NOMO-1 treated with dmso at 0.1 percent for 144 hours (cell line): ENCODE data around the gene TTC39B.

ENCODE experiments used
- DNase-seq: peaks from one replicate; lab custom pipeline; 2025; ENCODE audit not compliant: unreplicated experiment; lab: John Stamatoyannopoulos, UW

TTC39B gene

DNA sequence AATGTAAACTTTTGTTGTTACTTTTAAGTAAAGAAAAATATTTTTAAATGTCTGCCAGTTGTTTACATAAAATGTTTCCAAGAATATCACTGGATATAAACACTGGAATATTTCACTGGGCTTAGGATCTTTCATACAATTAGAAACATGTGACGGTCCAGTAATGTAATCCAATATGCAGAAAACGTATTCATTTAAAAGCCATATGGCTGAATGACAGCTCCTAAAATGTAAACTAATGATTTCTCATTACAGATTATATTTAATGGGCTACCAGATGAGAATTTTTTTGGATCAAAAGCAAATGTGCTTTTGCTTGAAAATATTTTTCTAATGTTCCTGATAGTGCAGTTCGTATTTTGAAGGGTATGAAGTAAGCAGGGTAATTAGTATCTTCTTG is 124.3 kb downstream of the TTC39B start:
- no peak for DNase-seq

DNA sequence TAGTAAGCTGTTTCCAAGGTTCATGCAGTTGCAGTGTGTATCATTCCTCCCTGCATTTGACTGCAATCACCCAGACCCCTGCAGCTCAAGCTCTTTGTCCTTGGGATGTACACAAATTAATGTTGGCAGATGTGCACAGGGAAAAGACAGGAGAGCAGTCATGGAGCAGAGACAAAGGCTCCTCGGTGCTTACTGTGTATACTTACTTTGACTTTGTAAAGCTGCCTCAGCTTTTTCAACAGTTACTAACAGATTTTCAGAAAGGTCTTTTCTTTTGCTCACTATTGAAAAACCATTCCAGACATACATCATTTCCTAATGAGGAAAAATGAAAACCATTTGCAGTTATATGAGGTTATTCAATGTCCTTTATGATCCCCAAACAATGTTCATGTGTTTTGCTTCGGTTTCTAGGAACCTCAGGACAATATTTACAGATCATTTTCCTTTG is 124.9 kb downstream of the TTC39B start:
- no peak for DNase-seq

DNA sequence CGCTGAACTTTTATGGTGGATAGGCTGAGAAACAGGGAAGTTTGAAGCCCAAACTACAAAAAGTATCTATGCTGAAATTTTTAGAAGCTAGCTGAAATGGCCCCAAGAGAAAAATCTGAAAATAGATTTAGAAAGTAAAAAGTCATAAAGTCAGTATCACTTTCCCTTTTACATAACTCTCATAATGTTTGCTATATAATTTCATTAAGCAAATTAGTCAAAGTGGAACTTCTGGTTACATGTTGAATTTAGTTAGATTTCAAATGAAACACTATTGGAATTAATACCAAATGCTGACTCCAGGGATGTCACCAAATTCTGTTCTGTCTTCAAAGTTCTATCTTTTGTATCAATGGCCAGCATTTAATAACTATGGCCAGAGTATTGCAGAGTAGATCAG is 126.9 kb downstream of the TTC39B start:
- DNase-seq: no peak

DNA sequence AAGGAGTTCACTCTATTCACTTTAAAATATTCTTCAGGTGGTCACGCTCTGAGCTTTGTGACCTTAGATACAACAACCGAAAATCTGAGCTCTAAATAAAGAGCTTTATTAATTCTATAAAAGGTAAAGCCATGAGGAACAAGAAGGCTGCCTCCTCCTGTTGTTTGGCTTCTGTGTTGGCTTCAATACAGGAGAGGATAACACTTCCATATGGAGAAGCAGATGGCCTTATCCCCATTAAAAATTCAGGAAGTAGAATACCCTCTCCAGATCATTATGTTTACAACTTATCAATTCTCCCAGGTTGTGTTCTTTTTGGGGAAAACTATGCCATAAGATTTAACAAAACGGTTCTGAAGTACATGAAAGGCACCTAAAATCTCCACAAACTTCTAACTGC is 128.4 kb downstream of the TTC39B start:
- no peak for DNase-seq

DNA sequence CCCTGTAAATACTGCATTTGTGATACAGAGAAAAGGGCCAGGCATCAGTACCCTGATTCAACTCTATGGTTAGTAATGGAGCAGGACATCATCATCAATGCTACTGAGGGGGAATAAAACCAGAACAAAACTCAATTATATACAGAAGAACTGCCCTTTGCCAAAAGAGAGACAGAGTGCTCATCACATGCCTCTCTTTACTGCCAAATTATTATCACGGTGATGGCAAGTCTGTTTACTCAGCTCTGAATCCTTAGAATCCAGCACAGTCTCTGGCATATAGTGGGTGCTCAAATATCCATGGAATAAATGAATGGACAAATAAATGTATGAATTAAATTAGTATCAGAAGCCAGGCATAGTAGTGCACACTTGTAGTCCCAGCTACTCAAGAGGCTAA is 130.2 kb downstream of the TTC39B start:
- DNase-seq: no peak

DNA sequence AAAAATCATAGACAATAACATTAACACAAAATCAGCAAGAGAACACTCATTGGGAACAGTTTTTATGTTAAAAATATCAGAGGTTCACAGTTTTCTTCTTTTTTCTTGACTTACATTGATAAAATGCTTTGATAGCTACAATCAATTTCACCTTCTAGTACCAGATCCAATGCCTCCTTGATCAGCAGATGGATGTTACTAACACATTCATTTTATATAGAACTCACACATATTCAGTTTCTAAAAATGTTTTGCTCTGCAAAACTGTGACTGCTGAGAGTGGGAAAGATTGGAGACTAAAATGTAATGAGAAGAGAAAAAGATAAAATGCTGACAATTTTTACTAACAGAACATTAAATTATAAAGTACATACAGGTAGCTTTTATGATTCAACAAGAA is 143.1 kb downstream of the TTC39B start:
- DNase-seq: no peak

DNA sequence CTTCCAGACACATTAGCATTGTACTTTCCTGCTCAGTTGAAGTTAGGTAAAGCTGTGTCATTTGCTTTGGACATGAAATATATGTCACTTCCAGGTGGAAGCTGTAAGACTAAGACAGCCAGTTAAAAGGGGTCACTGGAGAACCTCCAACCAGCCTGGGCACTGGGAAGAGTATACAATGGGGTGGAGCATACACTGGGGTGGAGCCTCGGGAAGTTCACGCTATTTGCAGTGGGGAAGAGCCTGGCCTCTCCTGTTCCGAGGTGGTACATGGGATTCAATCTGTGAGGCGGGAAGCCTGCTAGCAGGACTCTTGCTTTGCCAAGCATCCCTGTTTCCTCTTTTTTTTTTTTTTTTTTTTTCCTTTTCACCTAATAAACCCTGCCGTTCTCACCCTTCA is 145.3 kb downstream of the TTC39B start:
- no peak for DNase-seq

DNA sequence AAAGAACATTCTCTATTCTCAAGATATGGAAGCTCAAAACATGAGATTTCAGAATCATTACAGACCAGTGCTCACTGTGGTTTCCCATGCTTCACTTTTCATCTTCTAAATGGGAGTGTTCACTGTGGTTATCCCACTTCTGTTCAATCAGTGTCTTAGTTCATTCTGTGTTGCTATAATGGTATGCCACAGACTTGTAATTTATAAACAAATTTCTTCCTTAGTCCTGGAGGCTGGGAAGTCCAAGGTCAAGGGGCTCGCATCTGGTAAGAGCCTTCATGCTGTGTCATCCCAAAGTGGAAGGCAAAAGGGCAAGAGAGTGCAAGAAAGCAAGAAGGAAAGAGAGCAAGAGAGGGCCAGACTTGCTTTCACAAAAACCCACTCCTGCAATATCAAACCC is 146.3 kb downstream of the TTC39B start:
- no peak for DNase-seq

DNA sequence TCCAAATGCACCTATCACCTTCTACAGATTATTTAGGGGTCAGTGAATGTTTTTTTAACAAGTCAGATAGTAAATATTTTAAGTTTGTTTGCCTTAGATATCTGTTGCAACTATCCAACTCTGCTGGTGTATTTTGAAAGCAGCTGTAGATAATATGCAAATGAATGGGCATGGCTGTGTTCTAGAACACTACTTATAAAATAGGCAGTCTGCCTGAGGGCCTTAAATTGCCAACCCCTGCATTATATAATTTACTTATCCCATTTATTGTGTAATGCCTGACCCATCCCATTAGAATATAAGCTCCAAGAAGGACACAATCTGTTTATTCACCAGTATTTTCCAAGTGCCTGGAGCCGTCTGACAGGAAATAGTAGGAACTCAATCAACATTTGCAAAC is 149.0 kb downstream of the TTC39B start:
- no peak for DNase-seq

DNA sequence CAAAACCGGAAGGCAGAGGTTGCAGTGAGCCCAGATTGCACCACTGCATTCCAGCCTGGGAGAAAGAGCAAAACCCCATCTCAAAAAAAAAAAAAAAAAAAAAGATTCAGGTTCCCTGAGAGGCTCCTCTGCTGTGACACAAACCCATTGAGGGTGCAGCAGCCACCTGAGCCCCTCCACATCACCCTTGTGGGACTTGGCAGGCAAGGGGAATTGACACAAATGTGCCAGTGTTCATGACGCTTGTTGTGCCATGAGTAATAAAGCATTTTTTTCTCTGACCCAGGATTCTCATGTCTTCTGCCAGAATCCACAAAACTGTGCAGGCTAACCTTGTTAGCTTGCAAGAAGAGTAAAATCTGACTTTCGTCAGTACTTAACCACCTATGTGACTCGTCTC is 149.6 kb downstream of the TTC39B start:
- DNase-seq: no peak

DNA sequence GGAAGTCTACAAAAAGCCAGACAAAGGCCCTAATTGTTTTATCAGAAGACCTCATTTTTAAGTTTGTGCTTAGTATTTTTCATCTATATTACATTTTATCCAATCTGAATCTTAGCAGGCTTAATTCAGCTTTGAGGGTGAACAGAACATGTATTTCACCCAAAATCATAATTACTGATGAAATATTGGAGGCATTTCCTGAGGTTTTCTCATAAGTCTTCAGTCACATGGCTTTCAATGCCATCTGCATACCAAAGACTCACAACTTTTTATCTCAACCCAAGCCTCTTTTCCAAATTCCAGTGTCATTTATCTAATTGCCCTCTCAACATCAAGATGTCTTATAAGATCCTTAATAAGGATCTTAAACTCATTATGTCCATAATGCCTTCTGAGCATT is 150.8 kb downstream of the TTC39B start:
- no peak for DNase-seq

DNA sequence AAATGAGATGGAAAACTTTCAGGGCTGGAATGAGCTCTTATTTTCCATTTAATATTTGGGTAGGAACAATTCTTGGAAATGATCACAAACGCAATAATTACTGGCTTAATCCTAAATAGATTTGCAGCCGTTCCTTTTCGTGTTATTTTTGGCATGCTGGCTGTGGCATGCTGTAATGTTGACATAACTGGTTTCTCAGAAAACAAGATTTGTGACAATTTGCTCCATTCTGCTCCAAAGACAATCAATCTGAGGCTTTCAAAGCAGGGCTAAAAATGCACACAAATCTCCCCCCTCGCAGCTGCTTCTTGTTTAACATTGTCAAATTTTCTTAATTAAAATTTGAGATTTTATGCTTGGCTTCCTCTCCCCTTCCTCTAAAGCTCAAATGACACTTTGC is 151.2 kb downstream of the TTC39B start:
- no peak for DNase-seq

DNA sequence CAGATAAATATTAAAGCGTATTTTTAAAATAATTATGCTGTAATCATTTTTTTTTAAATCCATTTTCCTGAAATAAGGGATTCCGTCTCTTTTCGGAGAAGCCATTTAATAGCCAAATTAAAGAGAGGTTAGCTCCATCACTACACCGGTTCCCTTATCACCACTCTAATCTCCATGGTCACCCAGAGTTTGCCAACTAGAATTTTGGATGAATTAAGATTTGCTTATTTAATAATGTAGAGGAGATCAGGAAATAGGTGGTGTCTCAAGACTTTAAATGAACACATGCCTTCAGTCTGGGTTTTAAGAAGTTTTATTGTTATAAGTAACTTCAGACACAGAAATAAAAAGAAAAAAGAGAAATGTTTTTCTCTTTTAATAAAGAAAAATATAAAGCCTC is 151.7 kb downstream of the TTC39B start:
- no peak for DNase-seq

DNA sequence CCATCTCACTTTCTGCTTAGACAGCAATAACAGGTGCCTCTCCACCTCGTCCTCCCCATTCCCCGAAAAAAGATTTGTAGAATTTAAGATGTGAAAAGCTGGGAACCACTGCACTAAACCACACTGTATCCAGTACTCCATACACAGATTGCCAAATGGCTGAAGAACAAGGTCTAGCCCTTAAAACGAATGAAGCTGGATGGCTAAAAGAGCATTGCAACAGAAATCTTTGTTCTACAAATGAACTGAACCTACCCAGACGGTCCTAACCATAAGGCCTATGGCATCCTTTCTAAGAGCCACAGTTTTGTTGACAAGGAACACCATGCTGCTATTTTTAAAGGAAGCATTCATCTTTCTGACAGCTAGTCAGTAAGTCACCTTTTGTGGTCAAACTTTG is 152.3 kb downstream of the TTC39B start:
- no peak for DNase-seq

DNA sequence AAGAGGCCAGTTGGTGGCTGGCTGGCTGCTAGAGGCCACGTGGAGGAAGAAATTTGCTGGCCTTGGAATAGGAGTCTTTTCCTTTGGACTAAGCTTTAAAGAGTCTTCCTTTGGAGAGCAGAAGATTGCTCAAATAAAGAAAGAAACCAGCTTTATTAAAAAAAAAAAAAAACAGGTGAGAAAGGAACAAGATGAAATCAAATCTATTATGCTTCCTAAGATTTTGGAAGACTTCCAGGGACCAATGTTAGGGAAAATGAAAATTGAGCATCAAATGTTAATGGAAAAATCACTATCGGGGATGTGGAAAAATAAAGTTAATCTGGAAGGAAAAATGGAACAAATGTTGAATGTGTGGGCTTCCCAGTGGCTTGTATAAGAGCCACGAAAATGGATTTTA is 153.1 kb downstream of the TTC39B start:
- DNase-seq: no peak

DNA sequence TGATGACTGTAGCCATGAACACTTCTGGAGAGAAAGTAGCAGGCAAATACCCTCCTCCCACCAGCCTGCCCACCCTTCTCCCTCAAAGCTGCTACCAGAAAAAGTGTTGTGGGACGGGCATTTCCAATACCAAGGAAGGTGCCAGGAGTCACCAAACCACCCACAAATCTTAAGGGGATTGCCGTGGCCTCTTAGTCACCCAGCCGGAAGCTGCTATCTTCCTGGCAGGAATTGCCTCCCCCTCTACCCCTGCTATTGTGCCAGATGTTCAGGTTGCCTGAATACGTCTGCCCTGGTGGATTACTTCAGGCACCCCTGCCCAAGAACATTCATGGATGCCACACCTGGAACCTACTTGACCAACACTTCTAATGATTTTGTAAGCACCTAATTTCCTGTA is 156.1 kb downstream of the TTC39B start:
- no peak for DNase-seq

DNA sequence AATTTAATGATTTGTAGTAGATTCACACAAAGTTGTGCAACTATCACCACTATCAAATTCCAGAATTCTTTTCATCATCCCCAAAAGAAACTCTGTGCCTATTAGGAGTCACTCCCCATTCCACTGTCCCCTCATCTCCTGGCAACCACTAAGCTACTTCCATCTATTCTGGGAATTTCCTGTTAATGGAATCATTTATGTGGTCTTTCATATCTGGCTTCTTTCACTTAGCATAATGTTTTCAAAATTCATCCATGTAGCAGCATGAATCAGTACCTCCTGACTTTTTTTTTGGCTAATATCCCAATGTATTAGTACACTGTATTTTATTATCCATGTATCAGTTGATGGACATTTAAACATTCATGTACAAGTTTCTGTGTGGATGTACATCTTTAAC is 157.6 kb downstream of the TTC39B start:
- no peak for DNase-seq

DNA sequence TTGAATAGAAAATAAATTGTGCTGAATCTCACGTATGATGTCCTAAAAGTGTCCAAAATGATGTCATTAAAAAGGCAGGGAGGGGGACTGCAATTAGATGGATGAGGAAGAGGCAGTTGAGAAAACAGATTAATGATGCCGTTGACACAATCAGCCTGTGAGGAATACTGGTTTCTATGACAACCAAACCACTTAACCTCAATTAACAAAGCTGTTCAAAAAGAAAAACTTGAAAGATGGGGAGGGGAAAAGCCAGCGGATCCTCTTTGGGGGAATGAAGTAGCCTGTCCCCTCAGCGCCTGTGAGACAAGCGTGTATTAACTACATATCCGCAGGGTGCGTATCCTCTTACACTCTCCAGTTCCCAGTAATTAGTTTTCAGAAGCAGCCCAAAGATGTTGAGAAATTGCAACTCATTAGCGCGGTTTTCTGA is 160.7 kb downstream of the TTC39B start:
- no peak for DNase-seq

DNA sequence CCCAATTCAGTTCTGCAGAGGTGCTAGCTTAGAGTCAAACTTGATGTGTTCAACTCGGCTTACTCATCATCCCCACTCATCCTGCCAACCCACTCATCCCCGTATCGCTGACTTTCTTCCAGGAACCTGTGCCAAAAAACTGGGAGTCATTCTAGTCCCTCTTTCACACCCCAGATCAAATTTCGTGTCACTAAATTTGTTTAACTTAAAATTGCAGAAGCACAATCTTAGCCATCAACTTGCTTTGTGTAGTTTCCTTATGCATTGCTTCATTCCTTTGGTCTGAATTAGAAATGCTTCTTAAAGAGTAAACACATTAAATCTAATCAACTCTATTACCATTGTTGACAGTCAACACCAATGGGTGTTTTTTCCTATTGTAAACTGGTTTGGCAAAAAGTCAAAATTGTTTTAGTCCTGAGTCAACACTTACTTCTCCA is 162.4 kb downstream of the TTC39B start:
- no peak for DNase-seq

DNA sequence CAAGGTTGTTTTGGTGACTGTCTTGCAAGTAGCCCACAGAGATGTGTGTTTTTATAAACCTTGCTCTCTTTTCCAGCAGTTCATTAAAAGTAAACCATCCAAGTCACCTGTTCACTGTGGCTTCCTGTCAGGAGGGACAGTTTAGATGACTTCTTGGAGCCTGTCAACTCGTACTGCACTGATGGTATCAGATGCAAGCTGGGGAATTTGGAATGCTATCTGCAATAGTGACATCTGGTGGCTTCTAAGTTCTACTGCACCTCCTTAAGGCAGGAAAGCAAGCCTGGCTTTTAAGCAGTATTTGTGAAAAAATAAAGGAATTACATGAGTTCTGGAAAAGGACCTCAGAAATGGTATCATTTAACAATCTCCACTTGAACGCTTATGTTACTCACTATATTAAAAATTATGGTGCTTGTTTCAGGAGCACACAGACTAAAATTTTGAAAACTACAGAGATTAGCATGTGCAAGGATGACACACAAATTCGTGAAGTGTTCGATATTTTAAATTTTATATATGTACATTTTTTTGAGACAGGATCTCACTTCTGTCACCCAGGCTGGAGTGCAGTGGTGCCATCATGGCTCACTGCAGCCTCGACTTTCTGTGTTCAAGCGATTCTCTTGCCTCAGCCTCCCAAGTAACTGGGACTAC is 164.0 kb downstream of the TTC39B start:
- no peak for DNase-seq

DNA sequence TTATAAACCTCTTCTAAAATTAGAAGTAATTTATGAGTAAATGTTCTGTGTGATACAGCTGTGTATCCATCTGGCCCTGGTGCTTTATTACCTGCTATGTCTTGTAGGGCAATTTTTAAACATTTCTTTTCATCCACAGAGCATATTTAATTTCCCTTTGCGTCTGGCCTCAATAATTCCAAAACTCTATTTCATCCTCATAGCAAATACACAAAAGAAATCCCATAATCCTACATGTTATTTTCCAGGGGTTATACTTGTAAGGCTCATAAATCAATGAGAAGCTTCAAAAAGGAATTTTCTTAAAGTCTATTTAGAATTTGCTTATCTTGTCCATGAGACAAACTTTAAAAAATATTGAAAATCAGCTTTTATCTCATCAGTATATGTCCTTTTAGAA is 167.0 kb downstream of the TTC39B start:
- no peak for DNase-seq

DNA sequence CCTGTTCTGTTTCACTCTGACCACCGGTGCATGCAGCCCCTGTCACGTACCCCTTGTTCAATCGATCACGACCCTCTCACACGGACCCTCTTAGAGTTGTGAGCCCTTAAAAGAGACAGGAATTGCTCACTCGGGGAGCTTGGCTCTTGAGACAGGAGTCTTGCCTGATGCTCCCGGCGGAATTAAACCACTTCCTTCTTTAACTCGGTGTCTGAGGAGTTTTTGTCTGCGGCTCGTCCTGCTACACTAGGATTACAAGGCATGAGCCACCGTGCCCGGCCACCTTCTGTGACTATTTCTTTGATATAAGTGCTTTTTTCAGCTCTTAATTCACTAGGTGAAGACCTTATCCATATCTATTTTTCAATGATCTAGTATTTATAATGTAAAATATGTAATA is 167.5 kb downstream of the TTC39B start:
- DNase-seq: no peak

DNA sequence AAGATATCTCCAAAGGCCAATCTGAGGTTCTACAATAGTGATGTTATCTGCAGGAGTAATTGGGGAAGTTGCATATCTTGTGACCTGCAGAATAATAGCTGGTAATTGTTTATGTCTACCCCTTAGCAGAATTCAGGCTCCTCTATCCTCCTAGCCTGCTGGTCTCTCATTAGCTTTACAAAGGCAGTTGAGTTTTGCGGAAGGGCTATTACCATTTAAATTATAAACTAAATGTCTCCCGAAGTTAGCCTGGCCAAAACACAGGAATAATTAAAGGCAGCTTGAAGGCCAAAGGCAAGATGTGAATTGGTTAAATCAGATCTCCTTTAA is 168.7 kb downstream of the TTC39B start:
- no peak for DNase-seq
